ENCODE data around the gene LIN9.

DNA sequence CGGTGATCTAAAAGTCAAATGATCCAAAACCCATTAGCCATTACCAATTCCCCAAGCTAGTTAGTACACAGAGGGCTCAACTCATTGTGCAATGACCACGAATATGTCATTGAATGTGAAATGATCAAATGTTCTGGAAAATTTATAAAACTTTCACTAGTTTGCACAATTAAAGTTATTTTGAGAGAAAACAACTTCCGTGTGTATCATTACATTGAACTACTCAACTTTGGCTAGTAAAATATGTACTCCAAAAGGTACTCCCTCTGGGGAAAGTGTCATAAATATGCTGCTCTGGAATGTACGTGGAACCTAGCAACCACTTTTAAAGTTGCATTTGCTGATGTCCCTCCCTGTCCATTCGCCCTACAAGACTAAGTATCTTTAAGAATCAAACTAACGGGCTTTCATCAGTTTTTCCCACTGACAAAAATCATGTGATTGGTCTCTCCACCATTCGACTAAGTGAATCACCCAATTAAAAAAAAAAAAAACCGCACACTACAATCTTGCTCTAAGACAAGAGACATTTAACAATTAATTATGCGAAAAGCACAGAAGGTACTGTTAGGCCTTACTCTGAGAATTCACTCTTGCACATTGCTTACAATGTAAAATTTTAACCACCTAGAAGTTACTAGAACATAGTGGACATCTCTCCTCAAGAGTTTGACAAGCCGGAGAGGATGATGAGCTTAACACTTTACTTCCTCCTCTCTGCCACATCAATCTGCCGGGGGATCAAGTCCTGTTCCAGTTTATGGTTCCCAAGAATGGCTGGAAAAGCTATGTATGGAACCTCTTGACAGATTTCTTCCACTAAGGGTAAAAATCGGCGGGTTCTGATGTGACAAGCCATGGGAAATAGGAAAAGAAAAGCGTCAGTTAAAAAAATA, 123.6 kb downstream of the LIN9 start:
- TF ChIP-seq FOXA1 (IDR thresholded peaks at IDR 0.05) (no peak), SP1 (IDR thresholded peaks at IDR 0.05) (no peak), SUZ12 (IDR thresholded peaks at IDR 0.05) (no peak), LEF1 (IDR thresholded peaks at IDR 0.05; ENCODE audit: borderline replicate concordance) (no peak), ARNT (IDR thresholded peaks at IDR 0.05) (no peak), L3MBTL2 (conservative IDR thresholded peaks at IDR 0.05) (no peak), CTBP1 (IDR thresholded peaks at IDR 0.05; ENCODE audit: borderline replicate concordance) (no peak), HDGF (IDR thresholded peaks at IDR 0.05; ENCODE audit: borderline replicate concordance) (no peak), ELF4 (IDR thresholded peaks at IDR 0.05) (no peak), BHLHE40 (IDR thresholded peaks at IDR 0.05; ENCODE audit: borderline replicate concordance) (no peak), NFRKB (IDR thresholded peaks at IDR 0.05) (no peak)

Measured in HEK293T (cell line).